ENCODE results near the gene ANO5.

ANO5 gene

DNA sequence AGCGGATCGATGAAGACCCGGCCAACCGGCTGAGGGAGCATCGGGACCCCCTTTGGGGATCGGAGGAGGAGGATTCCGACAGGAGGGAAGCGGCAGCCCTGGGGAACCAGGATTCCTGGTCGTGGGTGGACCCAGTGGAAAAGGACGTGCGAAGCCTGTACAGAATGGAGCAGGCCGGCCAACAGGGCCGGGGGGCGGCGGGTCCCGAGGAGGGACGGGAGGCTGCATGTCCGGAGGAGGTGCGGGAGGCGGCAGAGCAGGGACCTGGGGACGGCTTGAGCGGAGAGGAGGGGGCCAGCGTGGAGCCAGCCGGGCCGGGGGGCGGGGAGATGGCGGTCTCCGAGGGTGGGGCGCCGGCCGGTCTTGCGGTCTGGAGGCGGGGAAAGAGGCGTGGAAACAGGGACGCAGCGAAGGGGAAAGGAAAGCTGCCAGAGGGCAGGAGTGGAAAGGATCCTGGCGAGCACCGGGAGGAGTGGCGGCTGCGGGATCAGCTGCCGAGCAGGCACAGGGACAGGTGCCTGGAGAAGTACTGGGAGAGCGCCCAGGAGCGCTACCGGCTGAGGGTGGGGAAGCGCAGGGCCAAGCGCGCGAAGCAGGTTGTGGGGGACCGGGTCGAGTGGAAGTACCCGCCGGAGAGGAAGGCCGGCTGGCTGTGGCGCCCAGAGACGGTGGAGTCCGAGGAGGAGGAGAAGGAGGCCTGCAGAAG lies at the start of gene ANO5:
ANO5 (plus strand) TSS at position 444 of the 706 bp plus-strand sequence. CDS start 408 bp downstream, outside the sequence.
- TF ChIP-seq GATA1 (IDR thresholded peaks at IDR 0.05; ENCODE audit: low read depth, low read length) (no peak), POLR2A (IDR thresholded peaks at IDR 0.05; ENCODE audit: low read length) (no peak)
- DNase-seq: peak; percentile 6 to 7

DNA sequence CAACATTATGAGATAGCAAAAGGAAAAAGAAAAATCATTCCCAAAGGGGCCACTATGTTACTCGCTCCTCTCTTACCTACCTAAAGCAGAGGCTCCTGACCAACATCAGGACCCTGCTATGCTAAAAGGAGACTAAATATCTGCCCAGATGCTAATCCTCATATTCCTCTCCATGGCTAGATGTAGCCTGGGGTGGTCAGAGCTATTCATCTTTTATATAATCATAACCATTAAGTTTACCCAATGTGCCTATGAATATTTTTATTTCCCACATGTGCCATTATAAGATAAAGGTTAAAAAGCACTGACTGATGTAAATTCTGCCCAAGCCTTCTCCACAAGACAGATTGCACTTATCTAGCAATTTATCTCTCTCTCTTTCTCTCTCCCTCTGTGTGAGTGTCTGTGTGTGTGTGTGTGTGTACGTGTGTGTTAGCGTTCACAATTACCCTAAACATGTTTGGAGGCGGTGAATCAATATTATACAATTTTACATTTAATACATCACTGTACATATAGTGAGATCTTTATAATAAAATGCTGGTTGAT lies 41.2 kb upstream of the ANO5 start:
- TF ChIP-seq POLR2A (IDR thresholded peaks at IDR 0.05; ENCODE audit: low read length) (no peak), GATA1 (IDR thresholded peaks at IDR 0.05; ENCODE audit: low read depth, low read length) (no peak)
- DNase-seq: no peak

- TF ChIP-seq GATA1 (IDR thresholded peaks at IDR 0.05; ENCODE audit: low read depth, low read length) (no peak), POLR2A (IDR thresholded peaks at IDR 0.05; ENCODE audit: low read length) (no peak)
Measured at GRCh38 chr11:22157531-22157930, 35.4 kb upstream of the ANO5 start.

GRCh38 chr11:22161489-22161888 lies 31.4 kb upstream of the ANO5 start:
- DNase-seq: no peak

More at GRCh38 chr11:22157531-22157930, 35.4 kb upstream of the ANO5 start:
- DNase-seq: no peak

DNA sequence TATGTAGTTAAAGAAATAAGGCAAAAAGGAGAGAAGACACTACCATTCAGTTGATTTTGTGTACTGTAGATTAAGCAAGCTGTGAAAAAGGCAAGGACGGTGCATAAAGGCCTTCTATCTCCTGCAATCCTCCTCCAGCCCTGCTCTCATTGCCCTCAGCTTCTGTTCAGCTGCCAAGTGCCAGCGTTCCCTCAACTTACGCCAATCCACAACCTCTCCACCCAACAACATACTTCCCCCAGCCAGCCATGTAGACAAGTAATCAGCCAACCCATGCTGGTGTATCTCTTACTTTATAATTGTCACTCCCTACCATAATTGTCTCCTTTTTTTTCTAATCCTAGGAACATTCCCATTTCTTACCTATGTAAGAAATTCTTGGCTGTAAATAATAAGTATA lies 30.1 kb upstream of the ANO5 start:
- TF ChIP-seq GATA1 (IDR thresholded peaks at IDR 0.05; ENCODE audit: low read depth, low read length) (no peak), POLR2A (IDR thresholded peaks at IDR 0.05; ENCODE audit: low read length) (no peak)
- DNase-seq: no peak

More at GRCh38 chr11:22161489-22161888, 31.4 kb upstream of the ANO5 start:
- TF ChIP-seq GATA1 (IDR thresholded peaks at IDR 0.05; ENCODE audit: low read depth, low read length) (no peak), POLR2A (IDR thresholded peaks at IDR 0.05; ENCODE audit: low read length) (no peak)

DNA sequence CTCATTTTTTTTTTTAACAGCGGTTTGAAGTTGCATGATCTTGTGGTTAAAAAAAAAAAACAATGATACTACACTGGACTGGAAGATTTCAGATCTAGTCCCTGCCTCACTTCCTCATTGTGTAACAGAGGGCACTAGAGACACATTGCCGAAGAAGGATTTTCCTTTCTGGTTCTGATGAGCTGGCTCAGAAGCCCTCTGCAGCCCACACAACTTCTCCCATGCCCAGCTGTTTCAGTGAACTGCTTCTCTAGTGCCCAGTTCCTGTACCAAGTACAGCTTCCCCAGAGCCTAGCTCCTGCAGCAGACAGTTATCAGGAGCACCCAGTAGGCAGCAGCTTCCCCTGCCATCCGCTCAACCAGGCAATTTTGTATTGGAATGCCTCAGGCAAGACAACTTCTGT lies 29.5 kb upstream of the ANO5 start:
- DNase-seq: no peak

GRCh38 chr11:22165087-22165486 lies 27.8 kb upstream of the ANO5 start:
- no peak for DNase-seq
- TF ChIP-seq GATA1 (IDR thresholded peaks at IDR 0.05; ENCODE audit: low read depth, low read length) (no peak), POLR2A (IDR thresholded peaks at IDR 0.05; ENCODE audit: low read length) (no peak)

More for the DNA sequence above, 29.5 kb upstream of the ANO5 start:
- TF ChIP-seq GATA1 (IDR thresholded peaks at IDR 0.05; ENCODE audit: low read depth, low read length) (no peak), POLR2A (IDR thresholded peaks at IDR 0.05; ENCODE audit: low read length) (no peak)

- no peak for DNase-seq
- TF ChIP-seq GATA1 (IDR thresholded peaks at IDR 0.05; ENCODE audit: low read depth, low read length): no peak
- TF ChIP-seq POLR2A (IDR thresholded peaks at IDR 0.05; ENCODE audit: low read length): no peak
Measured at GRCh38 chr11:22165759-22166513, 26.9 kb upstream of the ANO5 start.

DNA sequence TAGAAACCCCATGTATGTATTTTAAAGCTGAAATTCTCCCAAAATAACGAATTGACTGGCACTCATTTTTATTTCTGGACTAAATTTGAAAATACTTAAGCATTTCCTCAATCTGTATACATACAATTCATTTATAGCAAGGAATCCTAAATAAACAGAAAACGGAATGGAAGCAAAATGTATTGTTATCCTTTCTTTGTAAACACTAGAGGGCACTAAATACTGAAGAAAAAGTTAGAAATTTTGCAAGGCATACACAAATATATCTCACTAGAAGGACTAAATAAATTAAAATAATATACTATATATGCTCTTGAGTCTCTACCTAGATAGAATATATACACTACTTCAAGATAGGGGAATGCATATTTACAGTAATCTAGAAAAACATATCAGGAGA lies 23.1 kb upstream of the ANO5 start:
- TF ChIP-seq POLR2A (IDR thresholded peaks at IDR 0.05; ENCODE audit: low read length) (no peak), GATA1 (IDR thresholded peaks at IDR 0.05; ENCODE audit: low read depth, low read length) (no peak)
- DNase-seq: no peak

DNA sequence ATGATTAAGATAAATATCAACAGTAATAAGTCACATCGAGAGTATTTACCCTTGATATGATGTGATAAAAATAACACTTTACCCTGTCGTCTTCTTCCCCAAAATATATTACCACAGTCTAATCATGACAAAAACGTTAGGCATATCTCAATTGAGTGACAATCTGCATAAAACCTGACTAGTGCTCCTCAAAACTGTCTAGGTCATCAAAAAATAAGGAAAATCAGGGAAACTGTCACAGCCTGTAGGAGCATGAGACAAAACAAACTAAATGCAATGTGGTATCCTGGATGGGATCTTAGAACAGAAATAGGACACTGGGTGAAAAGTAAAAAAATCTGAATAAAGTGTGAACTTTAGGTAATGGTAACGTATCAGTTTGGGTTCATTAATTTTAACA lies 19.4 kb upstream of the ANO5 start:
- no peak for DNase-seq
- TF ChIP-seq POLR2A (IDR thresholded peaks at IDR 0.05; ENCODE audit: low read length) (no peak), GATA1 (IDR thresholded peaks at IDR 0.05; ENCODE audit: low read depth, low read length) (no peak)

DNA sequence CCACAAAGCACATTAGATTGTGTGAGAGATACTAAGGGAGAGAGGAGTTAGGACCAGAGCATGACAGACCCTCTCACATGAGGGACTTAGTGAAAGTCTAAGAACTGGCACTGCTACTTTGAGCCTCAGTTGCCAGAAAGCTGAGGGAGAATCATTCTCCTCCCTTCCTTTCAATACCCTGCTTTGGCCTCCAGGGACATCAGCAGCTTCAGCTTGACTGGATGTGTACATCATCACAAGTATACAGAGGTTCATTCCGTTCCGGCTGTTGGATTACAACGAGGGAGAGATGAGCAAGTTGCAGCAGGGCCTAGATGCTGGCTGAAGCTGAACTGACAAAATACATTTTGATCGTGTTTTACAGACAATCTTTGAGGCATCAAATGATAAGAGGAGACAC lies 15.7 kb upstream of the ANO5 start:
- no peak for TF ChIP-seq POLR2A (IDR thresholded peaks at IDR 0.05; ENCODE audit: low read length)
- TF ChIP-seq GATA1 (IDR thresholded peaks at IDR 0.05; ENCODE audit: low read depth, low read length): no peak
- DNase-seq: no peak

GRCh38 chr11:22179626-22180025 lies 13.3 kb upstream of the ANO5 start:
- DNase-seq: no peak
- no peak for TF ChIP-seq POLR2A (IDR thresholded peaks at IDR 0.05; ENCODE audit: low read length)
- no peak for TF ChIP-seq GATA1 (IDR thresholded peaks at IDR 0.05; ENCODE audit: low read depth, low read length)

- no peak for DNase-seq
- TF ChIP-seq GATA1 (IDR thresholded peaks at IDR 0.05; ENCODE audit: low read depth, low read length) (no peak), POLR2A (IDR thresholded peaks at IDR 0.05; ENCODE audit: low read length) (no peak)
Measured at GRCh38 chr11:22180131-22180530, 12.8 kb upstream of the ANO5 start.

GRCh38 chr11:22189660-22190059 lies 3.2 kb upstream of the ANO5 start:
- TF ChIP-seq POLR2A (IDR thresholded peaks at IDR 0.05; ENCODE audit: low read length) (no peak), GATA1 (IDR thresholded peaks at IDR 0.05; ENCODE audit: low read depth, low read length) (no peak)
- no peak for DNase-seq
